Measurements from ENCODE around the gene PDE4A.

Gene PDE4A

GRCh38 chr19:10518444-10519361 is 98.4 kb downstream of the PDE4A start:
- H3K4me3 ChIP-seq (ENCODE audit: low read depth, low read length) = no peak overlapping the region
- no peak for DNase-seq (ENCODE audit: low read depth)
- TF ChIP-seq, protein P1, sequence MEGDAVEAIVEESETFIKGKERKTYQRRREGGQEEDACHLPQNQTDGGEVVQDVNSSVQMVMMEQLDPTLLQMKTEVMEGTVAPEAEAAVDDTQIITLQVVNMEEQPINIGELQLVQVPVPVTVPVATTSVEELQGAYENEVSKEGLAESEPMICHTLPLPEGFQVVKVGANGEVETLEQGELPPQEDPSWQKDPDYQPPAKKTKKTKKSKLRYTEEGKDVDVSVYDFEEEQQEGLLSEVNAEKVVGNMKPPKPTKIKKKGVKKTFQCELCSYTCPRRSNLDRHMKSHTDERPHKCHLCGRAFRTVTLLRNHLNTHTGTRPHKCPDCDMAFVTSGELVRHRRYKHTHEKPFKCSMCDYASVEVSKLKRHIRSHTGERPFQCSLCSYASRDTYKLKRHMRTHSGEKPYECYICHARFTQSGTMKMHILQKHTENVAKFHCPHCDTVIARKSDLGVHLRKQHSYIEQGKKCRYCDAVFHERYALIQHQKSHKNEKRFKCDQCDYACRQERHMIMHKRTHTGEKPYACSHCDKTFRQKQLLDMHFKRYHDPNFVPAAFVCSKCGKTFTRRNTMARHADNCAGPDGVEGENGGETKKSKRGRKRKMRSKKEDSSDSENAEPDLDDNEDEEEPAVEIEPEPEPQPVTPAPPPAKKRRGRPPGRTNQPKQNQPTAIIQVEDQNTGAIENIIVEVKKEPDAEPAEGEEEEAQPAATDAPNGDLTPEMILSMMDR (IDR thresholded peaks at IDR 0.05; ENCODE audit: control insufficient read depth, extremely low read depth, insufficient read depth) = no peak

All from LNCaP clone FGC (cell line).